ENCODE data around the gene PPM1D.

- TF ChIP-seq CTCF (IDR thresholded peaks at IDR 0.05) (no peak), POLR2A (IDR thresholded peaks at IDR 0.05) (no peak)
Measured at GRCh38 chr17:60565233-60565632, 34.8 kb upstream of the PPM1D start.
